GM21825 (cell line): Measurements from ENCODE around the gene MRPS27.

Source experiments
- ATAC-seq: cut with Tn5 transposase; IDR thresholded peaks from one replicate; pipeline ENCODE4 v1.9.1; 2021; ENCODE audit warnings: mild to moderate bottlenecking, moderate library complexity; ENCODE audit not compliant: unreplicated experiment

Gene MRPS27

GRCh38 chr5:72234868-72235267, 85.2 kb downstream of the MRPS27 start:
- no peak for ATAC-seq

- ATAC-seq, result peak; percentile 75
Measured at GRCh38 chr5:72234265-72234700, 85.8 kb downstream of the MRPS27 start.

DNA sequence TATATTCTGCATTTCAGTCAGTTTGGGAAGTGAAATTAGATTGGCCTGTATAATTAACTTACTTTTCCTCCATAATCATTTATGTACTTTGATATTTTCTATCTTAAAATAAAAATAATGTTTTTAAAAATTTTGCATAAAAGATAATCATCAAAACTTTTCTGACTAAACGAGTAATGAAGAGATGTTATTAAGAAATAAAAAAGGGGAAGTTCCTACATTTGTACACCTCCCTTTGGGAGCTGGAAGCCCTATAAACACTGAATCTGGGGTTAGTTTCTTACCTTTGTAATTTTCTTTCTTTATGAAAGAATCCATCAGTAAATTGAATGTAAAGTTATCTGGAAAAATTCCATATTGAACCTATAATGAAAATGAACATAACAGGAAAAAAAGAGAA, 86.2 kb downstream of the MRPS27 start:
- no peak for ATAC-seq

DNA sequence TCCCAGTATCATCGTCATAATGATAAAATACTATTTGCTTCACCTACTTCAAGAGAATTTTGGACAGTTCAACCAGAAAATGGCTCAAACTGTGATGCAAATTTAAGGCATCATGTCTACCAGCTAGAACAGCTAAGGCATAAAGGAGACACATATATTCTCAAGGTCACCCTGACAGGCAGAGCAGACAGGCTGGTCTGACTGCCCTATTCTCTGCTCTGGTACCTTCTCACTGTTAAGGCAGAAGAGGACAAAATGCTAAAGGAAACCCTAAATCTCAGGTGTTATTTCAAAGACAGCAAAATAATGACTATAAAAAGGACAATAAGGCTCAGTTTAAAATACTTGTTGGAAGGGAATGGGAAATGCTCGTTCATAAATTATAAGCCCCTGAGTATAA, 87.2 kb downstream of the MRPS27 start:
- no peak for ATAC-seq

DNA sequence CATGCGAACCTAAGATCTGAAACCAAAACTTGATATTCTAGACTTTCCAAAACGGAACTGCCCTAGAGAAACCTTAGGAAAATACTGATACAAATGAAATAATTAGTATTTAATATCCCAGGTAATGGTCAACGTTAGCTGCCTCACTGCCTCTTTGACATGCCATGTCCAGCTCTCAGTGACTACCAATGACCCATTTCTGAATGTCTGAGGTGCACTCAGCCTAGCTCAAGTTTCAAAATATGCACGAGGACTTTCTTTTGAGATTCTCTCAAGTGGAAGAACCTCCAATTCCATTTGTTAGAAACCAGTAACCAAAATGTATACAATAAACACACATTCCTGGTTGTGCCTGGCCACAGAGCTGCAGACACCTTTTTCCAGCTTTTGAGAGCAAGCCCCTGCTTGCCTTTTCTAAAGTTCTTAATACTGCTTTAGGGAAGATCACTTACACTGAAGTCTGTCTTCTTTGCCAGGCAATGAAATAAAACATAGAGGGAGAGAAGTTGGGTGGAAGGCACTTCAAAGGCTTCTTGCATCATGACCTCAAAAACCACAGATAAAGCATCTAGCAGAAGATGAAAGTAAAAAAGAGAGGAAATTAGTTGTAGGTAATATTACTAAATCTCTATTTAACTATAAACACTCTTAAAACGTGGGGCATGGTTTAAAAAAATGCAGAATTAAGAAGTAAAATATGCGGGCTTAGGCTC, 87.9 kb downstream of the MRPS27 start:
- ATAC-seq, result no peak

GRCh38 chr5:72228960-72229359, 91.1 kb downstream of the MRPS27 start:
- no peak for ATAC-seq

- ATAC-seq, result no peak
Measured at GRCh38 chr5:72226950-72227349, 93.1 kb downstream of the MRPS27 start.

DNA sequence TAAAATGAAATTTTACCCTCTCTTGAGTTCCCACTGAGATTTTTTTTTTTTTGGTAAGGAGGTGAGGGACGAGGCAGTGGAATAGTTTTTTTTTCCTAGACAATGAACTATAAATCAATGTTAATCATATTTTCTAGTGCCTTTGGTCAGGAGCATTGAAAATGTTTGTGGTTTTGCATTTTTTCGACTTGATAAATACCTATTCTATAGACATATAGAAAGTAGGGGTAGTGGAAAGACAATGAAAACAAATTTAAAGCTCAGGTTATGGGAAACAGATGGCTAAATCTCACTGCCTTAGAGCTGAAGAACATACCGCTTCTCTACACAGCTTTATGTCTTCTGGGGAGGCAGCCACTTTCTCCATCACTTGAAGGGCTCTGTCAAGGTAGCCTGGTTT, 94.3 kb downstream of the MRPS27 start:
- ATAC-seq, result no peak

DNA sequence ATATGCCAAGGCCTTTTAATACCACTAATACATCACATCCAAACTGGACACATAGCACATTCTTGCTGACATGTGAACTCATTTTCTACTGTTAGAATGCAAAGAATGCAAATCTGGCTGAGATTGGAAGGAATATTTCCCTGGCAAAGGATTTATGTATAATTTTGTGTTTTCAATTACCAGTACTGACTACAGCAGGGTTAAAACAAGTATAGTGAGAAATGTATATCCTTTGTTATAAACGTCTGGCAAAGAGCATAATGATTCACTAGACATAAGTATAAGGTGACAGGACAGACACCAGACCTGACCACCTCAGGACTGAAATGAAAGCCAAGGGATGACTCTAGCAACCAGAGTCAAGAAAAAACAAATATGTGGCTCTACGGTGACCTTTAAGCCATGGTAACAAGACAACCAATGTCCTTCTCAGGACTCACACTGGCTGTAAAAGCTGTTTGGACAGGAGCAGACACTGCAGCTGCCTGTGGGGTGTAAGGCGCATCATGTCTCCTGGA, 95.0 kb downstream of the MRPS27 start:
- no peak for ATAC-seq

- no peak for ATAC-seq
Measured at GRCh38 chr5:72223371-72223770, 96.7 kb downstream of the MRPS27 start.

DNA sequence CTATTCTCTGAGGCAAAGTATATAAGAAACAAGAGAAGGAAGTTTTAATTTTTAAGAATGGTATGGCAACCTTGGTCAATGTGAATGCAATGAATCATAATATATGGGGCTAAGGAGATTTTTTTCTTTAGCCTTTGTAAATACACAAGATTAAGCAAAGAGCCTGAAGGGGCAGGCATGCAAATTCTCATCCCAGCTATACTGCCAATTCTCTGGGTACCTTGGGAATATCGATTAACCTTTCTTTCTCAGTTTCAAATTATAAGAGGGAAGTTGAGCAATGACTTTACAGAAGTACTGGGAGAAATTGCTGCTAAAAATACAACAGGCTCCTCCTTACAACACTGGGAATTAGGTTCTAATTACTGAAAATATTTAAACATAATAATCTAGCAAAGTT, 97.5 kb downstream of the MRPS27 start:
- no peak for ATAC-seq

DNA sequence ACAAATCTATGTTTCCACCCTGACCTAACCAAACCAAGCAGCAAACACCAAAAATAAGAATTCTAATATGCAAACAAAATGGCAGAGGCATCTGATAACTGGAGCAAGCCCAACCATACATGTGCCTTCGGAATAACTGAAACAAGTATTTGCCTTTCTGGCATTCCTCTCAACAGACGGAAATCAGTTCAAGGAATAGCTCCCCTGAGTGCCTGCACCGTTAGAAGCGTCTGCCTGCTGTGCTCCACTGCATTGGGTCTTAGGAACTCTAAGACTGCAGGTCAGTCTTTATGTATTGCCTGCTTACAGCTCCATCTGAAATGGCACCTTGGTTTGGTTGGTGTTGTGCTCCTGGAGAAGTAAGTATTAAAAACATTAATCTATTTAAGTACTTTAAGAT, 98.5 kb downstream of the MRPS27 start:
- ATAC-seq, result no peak

DNA sequence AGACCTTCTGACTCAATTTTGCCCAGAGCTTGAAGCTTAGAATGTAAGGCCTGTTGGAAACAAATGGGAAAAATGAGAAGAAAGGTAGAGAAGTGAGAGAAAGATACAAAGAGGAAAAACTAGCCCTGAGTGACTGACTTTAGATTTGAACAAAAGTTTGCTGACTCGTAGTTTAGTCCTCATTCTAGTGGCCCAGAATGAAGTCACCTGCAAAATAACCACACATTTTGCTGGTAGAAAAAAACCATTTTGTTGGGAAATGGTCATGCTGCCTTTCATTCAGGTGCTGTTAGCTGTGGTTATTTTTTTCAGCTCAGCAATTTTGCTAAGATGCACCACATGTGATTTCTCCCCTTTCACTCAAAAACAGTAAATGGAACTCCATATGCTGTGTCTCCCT, 98.9 kb downstream of the MRPS27 start:
- no peak for ATAC-seq

- ATAC-seq, result no peak
Measured at GRCh38 chr5:72216756-72217155, 103.3 kb downstream of the MRPS27 start.

DNA sequence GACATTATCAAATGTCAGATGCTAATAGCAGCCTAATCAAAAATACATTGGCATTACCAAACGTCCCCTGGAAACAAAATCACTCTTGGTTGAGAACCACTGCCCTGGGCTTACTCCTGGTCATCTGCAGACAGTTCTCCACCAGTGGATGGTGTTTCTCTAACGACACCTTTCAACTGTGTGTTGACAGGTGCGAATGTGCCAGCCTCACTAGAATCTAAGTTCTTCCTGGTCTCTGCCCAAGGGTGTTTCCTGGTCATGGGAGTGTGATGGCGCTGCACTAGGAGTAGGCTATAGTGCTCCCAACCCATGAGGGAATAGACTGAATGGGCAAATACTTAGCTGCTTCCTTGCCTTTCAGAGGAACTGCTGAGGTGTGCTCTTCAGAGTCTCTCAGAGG, 105.9 kb downstream of the MRPS27 start:
- no peak for ATAC-seq

- no peak for ATAC-seq
Measured at GRCh38 chr5:72213482-72213881, 106.6 kb downstream of the MRPS27 start.

DNA sequence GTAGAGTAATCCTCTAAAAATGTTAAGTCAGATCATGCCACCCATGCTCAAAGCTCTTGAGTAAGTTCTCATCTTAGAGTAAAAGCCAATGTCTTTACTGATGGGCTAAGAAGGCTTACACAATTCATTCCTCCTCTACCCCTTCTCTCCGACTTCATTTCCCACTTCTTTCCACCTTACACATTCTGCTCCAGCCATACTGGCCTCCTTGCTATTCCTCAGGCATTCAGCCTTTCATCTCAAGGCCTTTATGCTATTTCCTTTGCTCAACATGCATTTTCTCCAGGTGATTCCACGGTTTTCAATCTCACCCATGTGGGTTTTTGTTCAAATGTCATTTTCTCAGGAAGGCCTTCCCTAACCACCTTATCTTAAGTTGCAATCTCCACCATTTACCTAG, 107.9 kb downstream of the MRPS27 start:
- no peak for ATAC-seq

GRCh38 chr5:72210888-72211678, 109.0 kb downstream of the MRPS27 start:
- no peak for ATAC-seq

GRCh38 chr5:72209147-72210115, 110.6 kb downstream of the MRPS27 start:
- ATAC-seq, result no peak

DNA sequence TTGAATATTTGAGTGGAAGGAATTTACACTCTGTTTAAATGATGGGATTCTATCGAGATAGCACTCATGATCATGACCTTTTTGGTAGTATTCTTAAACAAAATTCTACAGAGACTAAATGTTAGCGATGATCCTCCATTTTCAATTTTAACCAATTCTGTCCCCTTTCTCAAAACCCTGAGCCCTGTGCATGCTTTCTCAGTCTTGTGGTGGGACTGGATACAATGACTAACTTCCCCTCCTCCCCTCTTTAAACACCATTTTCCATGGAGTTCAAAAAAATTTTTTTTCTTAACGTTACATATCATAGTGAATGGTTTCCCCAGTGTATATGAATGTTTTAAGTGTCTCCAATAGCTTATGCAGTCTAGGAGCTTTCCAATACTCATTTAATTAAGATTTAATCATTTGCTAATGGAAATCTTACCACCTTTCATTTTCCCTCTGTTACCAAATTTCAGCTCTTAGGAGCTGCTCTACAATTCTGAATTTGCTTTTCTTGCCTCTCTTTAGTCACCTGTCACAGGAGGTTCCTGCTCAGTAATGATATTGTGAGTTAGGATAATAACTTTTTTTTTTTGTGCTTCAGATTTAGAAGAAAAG, 111.6 kb downstream of the MRPS27 start:
- ATAC-seq, result no peak

- no peak for ATAC-seq
Measured at GRCh38 chr5:72206994-72207393, 113.0 kb downstream of the MRPS27 start.
